SKM-1 treated with dmso at 0.1 percent for 144 hours (cell line): ENCODE measurements around the gene ZNF398.

Experiments
- DNase-seq: peaks from one replicate; lab custom pipeline; 2025; ENCODE audit not compliant: unreplicated experiment; lab: John Stamatoyannopoulos, UW

Gene ZNF398

DNA sequence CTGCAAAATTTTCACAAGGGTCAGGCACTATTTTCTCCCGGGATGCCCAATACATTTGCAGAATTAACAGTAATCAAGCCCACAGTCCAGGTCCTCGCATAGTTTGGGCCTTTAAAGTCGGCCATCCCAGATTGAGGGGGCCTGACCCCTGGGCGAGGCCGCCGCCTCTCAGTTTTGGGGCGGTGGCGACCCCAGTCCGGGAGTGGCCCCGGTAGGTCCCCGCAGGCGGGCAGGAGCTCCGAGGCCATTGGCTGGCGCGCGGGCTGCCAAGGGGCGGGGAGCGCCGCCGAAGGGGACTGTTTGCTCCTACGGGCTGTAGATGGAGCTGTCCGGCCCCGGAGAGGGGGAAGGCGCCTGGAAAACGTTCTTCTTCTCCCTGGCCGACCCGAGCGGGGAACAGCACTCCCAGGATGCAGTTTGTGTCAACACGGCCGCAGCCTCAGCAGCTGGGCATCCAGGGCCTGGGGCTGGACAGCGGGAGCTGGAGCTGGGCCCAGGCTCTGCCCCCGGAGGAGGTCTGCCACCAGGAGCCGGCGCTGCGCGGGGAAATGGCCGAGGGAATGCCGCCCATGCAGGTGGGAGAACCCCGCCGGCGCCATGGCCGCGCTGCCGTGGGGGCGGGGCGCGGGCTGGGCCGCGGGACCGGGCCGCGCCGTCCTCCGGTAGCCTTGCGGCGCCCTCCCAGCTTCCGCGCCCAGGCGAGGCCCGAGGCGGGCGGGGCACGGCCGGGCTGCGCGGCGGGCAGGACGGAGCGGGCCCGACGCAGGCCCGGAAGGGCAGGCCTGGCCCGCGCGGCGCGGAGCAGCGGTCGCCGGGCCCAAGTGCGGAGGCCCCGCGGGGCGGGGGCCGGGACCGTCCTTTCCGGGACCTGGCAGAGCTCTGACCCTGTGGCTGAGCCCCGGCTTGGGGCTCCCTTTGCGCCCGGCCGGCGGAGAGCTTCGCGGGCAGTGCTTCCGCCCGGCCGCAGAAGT lies 48.2 kb downstream of the ZNF398 start, which contains the start of gene ZNF282:
TSS of gene ZNF282 (plus strand) at position 367 of the 971 bp plus-strand sequence. CDS start at position 411, 44 bp downstream.
- peak; percentile 33 for DNase-seq

GRCh38 chr7:149196151-149196704 lies 49.0 kb downstream of the ZNF398 start:
- no peak for DNase-seq

- no peak for DNase-seq
These were observed 49.5 kb downstream of the ZNF398 start for GRCh38 chr7:149196705-149197171.

DNA sequence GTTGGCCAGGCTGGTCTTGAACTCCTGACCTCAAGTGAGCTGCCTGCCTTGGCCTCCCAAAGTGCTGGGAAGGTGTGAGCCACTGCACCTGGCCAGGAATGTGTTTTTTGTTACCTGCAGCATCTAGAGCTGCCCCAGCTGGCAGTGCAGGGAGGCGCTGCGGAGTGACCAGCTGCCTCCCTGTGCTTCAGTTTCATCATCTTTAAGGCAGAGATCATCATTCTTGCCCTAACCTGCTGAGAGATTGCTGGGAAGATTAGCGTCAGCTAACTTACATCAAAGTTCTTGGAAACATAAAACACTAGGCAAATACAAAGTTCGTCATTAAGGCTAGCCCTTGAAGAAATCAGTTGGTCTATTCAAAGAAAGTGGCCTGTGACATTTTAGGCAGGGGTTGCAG lies 50.4 kb downstream of the ZNF398 start:
- DNase-seq, result no peak

GRCh38 chr7:149198161-149198816 lies 51.0 kb downstream of the ZNF398 start:
- no peak for DNase-seq

DNA sequence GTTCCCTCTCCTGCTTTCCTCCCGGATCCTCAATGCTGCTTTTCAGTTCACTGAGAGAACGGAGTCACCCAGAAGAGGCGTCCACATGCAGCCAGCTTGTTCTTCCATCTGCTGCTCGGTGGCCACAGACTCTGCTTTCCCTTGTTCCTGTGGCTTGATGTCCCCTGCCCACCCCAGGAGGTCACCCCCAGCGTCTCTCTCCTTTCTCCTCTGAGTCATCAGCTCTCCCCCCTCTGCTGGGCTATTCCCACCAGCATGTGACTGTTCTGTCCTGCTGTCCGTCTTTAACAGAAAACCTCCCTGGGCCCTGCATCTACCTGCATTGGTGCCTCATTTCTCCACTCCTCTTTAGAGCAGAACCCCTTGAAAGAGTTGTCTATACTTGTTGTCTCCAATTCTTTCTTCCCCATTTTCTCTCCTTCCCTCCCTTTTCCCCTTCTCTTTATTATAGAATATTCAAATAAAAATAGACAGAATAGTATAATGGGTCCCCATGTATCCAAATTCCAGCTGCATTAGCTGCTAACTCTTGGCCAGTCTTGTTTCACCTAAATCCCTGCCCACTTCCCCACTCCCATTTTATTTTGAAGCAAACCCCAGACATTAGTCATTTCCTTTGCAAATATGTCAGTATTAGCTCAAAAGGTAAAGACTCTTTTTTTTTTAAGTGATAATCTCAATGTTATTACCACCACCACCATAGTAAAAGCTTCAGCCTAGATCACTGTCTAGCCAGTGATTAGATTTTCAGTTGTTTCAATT lies 52.2 kb downstream of the ZNF398 start:
- no peak for DNase-seq

DNA sequence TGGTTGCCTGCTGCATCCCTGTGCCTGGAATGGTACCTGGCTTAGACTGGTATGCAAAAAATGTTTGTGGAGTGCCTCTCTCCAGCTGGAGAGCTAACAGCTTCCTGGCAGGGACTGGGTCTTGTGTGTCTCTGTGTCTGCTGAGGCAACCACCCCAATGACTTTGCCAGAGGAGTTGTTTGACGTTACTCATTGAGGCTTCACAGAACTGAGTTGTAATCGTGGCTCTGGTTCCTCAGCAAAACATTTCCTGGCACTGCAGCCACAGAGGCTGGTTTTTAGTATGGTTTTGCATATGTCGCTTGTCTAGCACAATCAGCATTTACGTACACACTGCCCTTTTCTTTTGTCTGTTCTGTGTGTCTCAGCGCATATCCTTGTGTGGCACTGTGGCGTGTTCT lies 55.6 kb downstream of the ZNF398 start:
- no peak for DNase-seq

DNA sequence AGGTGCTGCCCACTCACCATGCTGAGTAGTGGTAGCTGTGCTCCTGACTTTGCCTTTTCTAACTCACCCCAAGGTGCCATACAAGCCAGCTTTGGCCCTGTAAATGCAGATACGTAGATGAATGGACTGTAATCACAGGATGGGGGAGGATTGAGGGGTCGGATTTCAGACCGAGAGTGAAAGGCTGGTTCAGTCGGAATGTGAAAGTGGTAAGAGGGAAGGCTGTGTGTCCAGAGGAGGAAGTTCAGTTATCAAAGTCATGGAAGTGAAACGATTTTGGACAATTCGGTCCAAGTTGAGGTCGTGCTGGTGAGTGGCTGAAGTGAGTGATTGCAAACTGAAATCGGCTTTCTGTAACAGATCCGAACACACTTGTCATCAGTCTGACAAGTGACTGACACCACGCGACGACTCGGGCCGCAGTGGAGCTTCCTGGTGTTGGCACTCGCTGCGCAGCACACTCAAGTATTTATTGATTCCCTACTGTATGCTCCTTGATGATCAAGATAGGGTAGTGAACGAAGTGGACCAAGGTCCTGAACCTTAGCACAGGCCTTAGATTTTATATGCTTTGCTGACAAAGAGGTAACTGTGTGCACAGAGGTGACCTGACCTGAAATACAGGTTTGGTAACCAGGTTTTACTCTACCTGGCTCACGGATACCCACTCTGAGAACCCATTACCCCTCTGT lies 58.6 kb downstream of the ZNF398 start:
- DNase-seq, result no peak

DNA sequence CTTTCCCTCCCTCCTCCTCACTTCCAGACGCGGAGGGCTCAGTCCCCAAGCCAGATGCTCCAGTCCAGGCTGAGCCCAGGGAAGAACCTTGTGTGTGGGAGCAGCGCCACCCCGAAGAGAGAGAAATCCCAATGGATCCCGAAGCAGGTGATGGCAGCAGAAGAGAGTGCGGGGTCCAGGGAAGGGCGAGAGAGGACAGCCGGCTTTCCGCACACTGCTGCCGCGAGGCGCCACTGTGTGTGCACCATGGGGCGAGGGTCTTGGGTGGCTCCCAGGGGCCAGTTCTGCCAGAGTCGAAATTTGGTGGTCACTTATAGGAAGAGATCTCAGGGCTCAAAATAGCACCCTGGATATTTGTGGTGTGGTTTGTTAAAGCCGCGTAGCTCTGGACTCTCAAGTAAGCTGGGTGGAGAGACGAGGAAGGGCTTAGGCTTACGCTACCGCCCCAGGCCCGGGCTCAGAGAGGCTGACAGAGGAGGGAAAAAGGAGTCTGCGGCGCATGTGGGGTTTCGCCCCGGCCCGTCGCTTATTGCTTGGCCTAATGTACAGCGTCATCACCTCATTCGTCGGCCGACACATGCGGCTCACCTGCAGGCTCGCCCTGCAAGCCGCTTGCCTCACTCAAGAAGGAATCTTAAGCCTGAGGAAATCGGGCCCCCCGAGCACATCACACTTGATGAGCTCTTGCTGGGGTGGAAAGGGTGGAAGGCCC lies 60.2 kb downstream of the ZNF398 start:
- no peak for DNase-seq

GRCh38 chr7:149209518-149210269 lies 62.4 kb downstream of the ZNF398 start:
- DNase-seq, result peak; percentile 9

DNA sequence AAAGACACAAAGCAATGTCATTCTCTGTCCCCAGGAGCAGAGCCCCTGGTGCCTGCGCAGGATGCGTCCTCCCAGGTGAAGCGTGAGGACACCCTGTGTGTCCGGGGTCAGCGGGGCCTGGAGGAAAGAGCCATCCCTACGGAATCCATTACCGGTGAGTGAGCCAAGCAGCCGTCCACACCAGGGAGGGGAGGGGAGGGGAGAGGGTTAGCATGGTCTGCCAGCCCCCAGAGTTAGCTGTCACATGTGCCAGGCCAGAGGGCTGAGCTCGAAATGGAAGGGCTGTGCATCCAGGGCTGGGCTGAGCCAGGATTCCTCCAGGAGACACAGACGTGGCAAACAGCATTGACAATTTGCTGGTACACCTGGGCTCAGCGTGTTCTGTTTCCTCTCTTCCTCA lies 63.3 kb downstream of the ZNF398 start:
- DNase-seq, result no peak

DNA sequence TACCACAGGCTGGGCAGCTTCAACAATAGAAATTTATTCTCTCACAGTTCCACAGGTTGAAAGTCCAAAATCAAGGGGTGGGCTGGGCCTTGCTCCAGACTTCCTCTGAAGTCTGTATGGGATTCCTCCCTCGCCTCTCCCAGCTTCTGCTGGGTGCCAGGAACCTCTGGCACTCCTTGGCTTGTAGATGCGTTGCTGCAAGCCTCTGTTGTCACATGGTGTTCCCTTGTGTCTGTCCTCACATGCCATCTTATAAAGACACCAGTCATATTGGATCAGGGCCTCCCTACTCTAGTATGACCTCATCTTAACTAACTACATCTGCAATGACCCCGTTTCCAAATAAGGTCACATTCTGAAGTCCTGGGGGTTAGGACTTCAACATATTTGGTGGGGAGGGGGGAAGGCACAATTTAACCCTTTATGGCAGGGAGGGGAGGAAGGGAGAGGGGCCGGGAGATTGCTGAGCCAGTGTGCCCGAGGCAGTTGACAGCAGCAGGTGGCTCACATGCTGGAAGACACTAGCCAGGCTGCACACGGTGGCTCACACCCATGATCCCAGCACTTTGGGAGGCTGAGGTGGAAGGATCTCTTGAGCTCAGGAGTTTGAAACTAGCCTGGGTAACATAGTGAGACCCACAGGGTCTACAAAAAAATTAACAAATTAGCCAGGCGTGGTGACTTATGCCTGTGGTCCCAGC lies 66.9 kb downstream of the ZNF398 start:
- no peak for DNase-seq

GRCh38 chr7:149216402-149216801 lies 69.1 kb downstream of the ZNF398 start:
- no peak for DNase-seq

DNA sequence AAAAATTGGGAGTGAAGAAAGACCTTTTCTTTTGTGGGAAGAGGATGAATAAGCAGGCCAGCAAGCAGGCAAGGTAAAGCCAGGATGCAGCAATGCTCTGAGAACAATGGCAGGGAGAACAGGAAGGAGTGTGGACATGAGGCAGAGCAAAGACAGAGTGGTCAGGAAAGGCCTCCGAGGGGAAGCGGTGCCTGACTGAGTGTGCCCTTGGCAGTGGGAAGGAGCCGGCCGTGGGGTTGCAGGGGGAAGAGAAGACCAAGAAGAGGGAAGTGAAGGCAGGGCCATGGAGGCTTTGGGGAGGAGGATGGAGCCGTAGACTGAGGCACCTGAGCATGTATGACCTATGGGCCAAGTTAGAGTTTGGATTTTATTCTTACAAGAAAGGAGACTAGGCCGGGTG lies 70.3 kb downstream of the ZNF398 start:
- no peak for DNase-seq

- no peak for DNase-seq
These were observed 71.5 kb downstream of the ZNF398 start for GRCh38 chr7:149218469-149219420.

GRCh38 chr7:149220534-149220933 lies 73.3 kb downstream of the ZNF398 start:
- DNase-seq, result no peak

DNA sequence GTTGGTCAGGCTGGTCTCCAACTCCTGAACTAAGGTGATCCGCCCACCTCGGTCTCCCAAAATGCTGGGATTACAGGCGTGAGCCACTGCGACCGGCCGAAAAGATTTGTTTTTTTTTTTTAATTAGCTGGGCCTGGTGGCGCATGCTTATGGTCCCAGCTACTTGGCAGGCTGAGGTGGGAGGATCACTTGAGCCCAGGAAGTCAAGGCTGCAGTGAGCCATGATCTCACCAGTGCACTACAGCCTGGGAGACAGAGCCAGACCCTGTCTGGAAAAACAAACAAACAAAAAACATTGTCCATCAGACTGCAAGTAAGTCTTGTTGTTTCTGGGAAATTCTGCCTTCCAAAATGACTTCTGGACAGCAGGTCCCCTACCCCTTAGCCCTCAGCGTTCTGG lies 75.9 kb downstream of the ZNF398 start:
- DNase-seq, result no peak
